ENCODE results near the gene GNA14.

GNA14 gene

DNA sequence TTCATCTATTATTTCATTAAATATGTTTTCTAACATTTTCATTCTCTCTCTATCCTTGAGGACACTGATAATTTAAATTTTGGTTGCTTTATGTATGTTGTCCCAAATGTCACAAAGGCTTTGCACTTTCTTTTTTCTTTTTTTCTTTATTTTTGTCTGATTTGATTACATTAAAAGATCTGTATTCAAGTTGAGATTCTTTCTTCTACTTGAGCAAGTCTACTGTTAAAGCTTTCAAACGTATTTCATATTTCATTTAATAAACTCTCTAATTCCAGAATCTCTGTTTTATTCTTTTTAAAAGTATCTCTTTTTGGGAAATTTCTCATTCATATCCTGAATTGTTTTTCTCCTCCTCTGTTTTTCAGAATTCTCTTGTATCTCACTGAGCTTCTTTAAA is 106.5 kb downstream of the GNA14 start:
- DNase-seq (ENCODE audit: extremely low read depth, low read depth), result no peak
- TF ChIP-seq, protein P1, sequence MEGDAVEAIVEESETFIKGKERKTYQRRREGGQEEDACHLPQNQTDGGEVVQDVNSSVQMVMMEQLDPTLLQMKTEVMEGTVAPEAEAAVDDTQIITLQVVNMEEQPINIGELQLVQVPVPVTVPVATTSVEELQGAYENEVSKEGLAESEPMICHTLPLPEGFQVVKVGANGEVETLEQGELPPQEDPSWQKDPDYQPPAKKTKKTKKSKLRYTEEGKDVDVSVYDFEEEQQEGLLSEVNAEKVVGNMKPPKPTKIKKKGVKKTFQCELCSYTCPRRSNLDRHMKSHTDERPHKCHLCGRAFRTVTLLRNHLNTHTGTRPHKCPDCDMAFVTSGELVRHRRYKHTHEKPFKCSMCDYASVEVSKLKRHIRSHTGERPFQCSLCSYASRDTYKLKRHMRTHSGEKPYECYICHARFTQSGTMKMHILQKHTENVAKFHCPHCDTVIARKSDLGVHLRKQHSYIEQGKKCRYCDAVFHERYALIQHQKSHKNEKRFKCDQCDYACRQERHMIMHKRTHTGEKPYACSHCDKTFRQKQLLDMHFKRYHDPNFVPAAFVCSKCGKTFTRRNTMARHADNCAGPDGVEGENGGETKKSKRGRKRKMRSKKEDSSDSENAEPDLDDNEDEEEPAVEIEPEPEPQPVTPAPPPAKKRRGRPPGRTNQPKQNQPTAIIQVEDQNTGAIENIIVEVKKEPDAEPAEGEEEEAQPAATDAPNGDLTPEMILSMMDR (IDR thresholded peaks at IDR 0.05; ENCODE audit: low read depth, low read length, missing control alignments), result no peak

GRCh38 chr9:77541055-77541454 is 107.1 kb downstream of the GNA14 start:
- no peak overlapping the region for H3K4me3 ChIP-seq (replicated peaks; ENCODE audit: low read depth, low read length)
- no peak for DNase-seq (ENCODE audit: extremely low read depth, low read depth)
- TF ChIP-seq, protein P1 (IDR thresholded peaks at IDR 0.05; ENCODE audit: low read depth, low read length, missing control alignments), result no peak

More for the DNA sequence above, 106.5 kb downstream of the GNA14 start:
- H3K4me3 ChIP-seq (replicated peaks; ENCODE audit: low read depth, low read length), result no peak overlapping the region

DNA sequence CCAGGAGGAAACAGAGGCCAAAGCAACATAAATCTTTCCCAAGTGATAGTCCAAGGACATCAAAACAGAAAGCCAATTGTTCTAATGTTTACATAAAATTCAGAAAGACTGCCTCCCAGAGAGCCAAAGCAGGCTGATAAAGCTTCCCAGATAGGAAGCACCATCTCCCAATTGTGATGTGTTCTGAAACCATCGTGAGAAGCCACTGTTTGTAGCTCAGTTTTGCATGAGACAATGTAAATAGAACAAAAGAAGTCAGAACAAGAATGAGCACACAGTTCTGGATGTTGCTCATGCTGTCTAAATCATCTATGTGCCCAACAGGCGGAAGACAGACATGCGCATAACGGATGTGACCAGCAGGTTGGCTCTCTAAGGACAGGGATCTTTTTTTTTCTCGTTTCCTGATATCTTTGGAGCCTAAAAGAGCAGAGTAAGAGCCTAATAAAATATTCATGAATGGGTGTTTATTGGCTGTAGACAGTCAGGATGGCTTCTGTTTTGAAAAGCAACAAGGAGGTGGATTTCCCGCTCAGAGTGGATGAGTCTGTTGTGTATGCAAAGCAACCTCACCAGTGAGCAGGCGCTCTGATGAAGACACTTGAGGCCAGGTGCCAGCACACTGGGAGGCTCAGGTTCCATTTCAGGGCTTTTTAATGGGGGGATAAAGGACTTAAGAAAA is 113.6 kb downstream of the GNA14 start:
- no peak for DNase-seq (ENCODE audit: extremely low read depth, low read depth)
- TF ChIP-seq, protein P1 (IDR thresholded peaks at IDR 0.05; ENCODE audit: low read depth, low read length, missing control alignments), result no peak
- no peak overlapping the region for H3K4me3 ChIP-seq (replicated peaks; ENCODE audit: low read depth, low read length)

- TF ChIP-seq, protein P1 (IDR thresholded peaks at IDR 0.05; ENCODE audit: low read depth, low read length, missing control alignments), result no peak
- DNase-seq (ENCODE audit: extremely low read depth, low read depth), result no peak
- no peak overlapping the region for H3K4me3 ChIP-seq (replicated peaks; ENCODE audit: low read depth, low read length)
Measured at GRCh38 chr9:77533671-77534070, 114.5 kb downstream of the GNA14 start.

- TF ChIP-seq, protein P1 (IDR thresholded peaks at IDR 0.05; ENCODE audit: low read depth, low read length, missing control alignments), result no peak
- no peak overlapping the region for H3K4me3 ChIP-seq (replicated peaks; ENCODE audit: low read depth, low read length)
- no peak for DNase-seq (ENCODE audit: extremely low read depth, low read depth)
Measured at GRCh38 chr9:77532607-77533006, 115.5 kb downstream of the GNA14 start.

DNA sequence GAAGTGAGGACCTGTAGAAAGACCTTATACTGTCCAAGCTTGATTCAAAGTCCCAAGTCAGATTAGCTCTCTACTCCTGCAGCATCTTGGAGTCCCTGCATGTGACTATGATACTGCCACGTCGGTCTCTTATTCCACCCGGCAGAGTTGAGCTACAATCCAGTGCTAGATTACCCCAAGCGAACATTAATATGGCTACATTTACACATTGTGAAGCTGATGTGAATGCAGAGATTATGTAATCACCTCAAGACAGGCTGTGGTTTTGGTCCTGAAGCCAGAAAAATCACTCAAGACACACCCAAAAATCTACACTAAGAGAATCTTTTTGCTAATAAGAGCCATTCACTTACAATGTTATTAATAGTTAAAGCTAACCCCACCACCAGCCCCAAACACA is 116.7 kb downstream of the GNA14 start:
- H3K4me3 ChIP-seq (replicated peaks; ENCODE audit: low read depth, low read length), result no peak overlapping the region
- DNase-seq (ENCODE audit: extremely low read depth, low read depth), result no peak
- TF ChIP-seq, protein P1 (IDR thresholded peaks at IDR 0.05; ENCODE audit: low read depth, low read length, missing control alignments), result no peak

GRCh38 chr9:77523891-77524290 is 124.2 kb downstream of the GNA14 start:
- no peak overlapping the region for H3K4me3 ChIP-seq (replicated peaks; ENCODE audit: low read depth, low read length)
- TF ChIP-seq, protein P1 (IDR thresholded peaks at IDR 0.05; ENCODE audit: low read depth, low read length, missing control alignments), result no peak
- no peak for DNase-seq (ENCODE audit: extremely low read depth, low read depth)
